ENCODE data around the gene PLN.

DNA sequence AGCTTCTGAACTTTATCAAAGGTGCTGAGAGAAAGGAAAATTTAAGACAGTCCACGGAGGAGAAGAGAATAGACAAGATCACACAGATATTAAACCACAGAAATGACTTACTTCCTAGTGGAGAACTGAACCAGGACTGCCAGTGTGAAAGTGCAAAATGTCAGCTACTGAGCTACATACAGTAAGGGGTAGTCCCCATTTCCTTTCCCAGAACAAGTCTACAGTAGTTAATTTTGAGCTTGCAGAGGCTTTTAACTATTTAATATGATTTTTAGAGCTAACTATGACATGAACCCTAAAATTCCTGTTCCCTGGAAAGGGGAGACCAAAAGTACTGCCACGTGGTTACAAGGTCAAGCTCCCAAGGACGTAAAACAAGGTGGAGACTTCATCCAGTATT is 58.2 kb downstream of the PLN start:
- TF ChIP-seq YY1 (IDR thresholded peaks at IDR 0.05; ENCODE audit: insufficient read depth, insufficient read length) (no peak), SUZ12 (IDR thresholded peaks at IDR 0.05; ENCODE audit: extremely low read depth, insufficient read depth, insufficient read length) (no peak)

Data from NT2/D1 (cell line).